ENCODE data around the gene MRPL32. TPM values are rescaled to one million over a fixed set of nuclear protein-coding genes. Genes with fewer than 3 reads are reported as not detected.

The MRPL32 gene
- total RNA-seq, 1 donor from 2014 or later = 52.6 TPM

- H3K9me3 Mint-ChIP-seq = no peaks in the 10 kb centered on the region
- H3K27me3 Mint-ChIP-seq (ENCODE audit: low read depth) = no peaks in the 10 kb centered on the region
- no peak for TF ChIP-seq CTCF (conservative IDR thresholded peaks at IDR 0.05)
These were observed 14.4 kb downstream of the MRPL32 start for GRCh38 chr7:42946627-42946950.

GRCh38 chr7:42947521-42947920 is 15.3 kb downstream of the MRPL32 start:
- Mint-ChIP-seq H3K36me3 (ENCODE audit: low read depth) (no peaks in the 10 kb centered on the region), H3K9me3 (no peaks in the 10 kb centered on the region), H3K27ac (ENCODE audit: unreplicated experiment) (no peak overlapping the region), H3K27me3 (ENCODE audit: low read depth) (no peaks in the 10 kb centered on the region), H3K4me1 (no peaks in the 10 kb centered on the region), H3K4me3 (no peak overlapping the region)
- TF ChIP-seq CTCF (conservative IDR thresholded peaks at IDR 0.05) = no peak
- DNase-seq (ENCODE audit: low read depth, low spot score) = no peak

More at GRCh38 chr7:42946627-42946950, 14.4 kb downstream of the MRPL32 start:
- no peaks in the 10 kb centered on the region for H3K36me3 Mint-ChIP-seq (ENCODE audit: low read depth)
- no peak overlapping the region for H3K27ac Mint-ChIP-seq (ENCODE audit: unreplicated experiment)
- H3K4me1 Mint-ChIP-seq = no peaks in the 10 kb centered on the region
- H3K4me3 Mint-ChIP-seq = no peak overlapping the region
- no peak for DNase-seq (ENCODE audit: low read depth, low spot score)

- peaks cover 4% of the 10 kb centered on the region for H3K9me3 Mint-ChIP-seq
- DNase-seq (ENCODE audit: low read depth, low spot score) = no peak
- no peaks in the 10 kb centered on the region for H3K4me1 Mint-ChIP-seq
- no peaks in the 10 kb centered on the region for H3K27me3 Mint-ChIP-seq (ENCODE audit: low read depth)
- no peaks in the 10 kb centered on the region for H3K36me3 Mint-ChIP-seq (ENCODE audit: low read depth)
- no peak overlapping the region for H3K4me3 Mint-ChIP-seq
- no peak overlapping the region for H3K27ac Mint-ChIP-seq (ENCODE audit: unreplicated experiment)
- no peak for TF ChIP-seq CTCF (conservative IDR thresholded peaks at IDR 0.05)
These were observed 18.2 kb downstream of the MRPL32 start for GRCh38 chr7:42950417-42950816.

- Mint-ChIP-seq H3K4me1 (no peaks in the 10 kb centered on the region), H3K27ac (ENCODE audit: unreplicated experiment) (no peak overlapping the region), H3K36me3 (ENCODE audit: low read depth) (peaks cover 2% of the 10 kb centered on the region), H3K4me3 (no peak overlapping the region), H3K27me3 (ENCODE audit: low read depth) (no peaks in the 10 kb centered on the region), H3K9me3 (peaks cover 7% of the 10 kb centered on the region)
- no peak for DNase-seq (ENCODE audit: low read depth, low spot score)
- TF ChIP-seq CTCF (conservative IDR thresholded peaks at IDR 0.05) = no peak
These were observed 20.2 kb downstream of the MRPL32 start for GRCh38 chr7:42952328-42952727.

GRCh38 chr7:42953994-42954393 is 21.8 kb downstream of the MRPL32 start:
- DNase-seq (ENCODE audit: low read depth, low spot score) = no peak
- H3K9me3 Mint-ChIP-seq = peaks cover 7% of the 10 kb centered on the region
- no peaks in the 10 kb centered on the region for H3K27me3 Mint-ChIP-seq (ENCODE audit: low read depth)
- peaks cover 2% of the 10 kb centered on the region for H3K36me3 Mint-ChIP-seq (ENCODE audit: low read depth)
- no peak overlapping the region for H3K4me3 Mint-ChIP-seq
- TF ChIP-seq CTCF (conservative IDR thresholded peaks at IDR 0.05) = no peak
- H3K27ac Mint-ChIP-seq (ENCODE audit: unreplicated experiment) = no peak overlapping the region
- no peaks in the 10 kb centered on the region for H3K4me1 Mint-ChIP-seq

GRCh38 chr7:42956062-42956461 is 23.9 kb downstream of the MRPL32 start:
- no peaks in the 10 kb centered on the region for H3K4me1 Mint-ChIP-seq
- H3K27ac Mint-ChIP-seq (ENCODE audit: unreplicated experiment) = no peak overlapping the region
- no peaks in the 10 kb centered on the region for H3K27me3 Mint-ChIP-seq (ENCODE audit: low read depth)
- no peak overlapping the region for H3K4me3 Mint-ChIP-seq
- no peak for DNase-seq (ENCODE audit: low read depth, low spot score)
- H3K9me3 Mint-ChIP-seq = peaks cover 9% of the 10 kb centered on the region
- H3K36me3 Mint-ChIP-seq (ENCODE audit: low read depth) = peaks cover 7% of the 10 kb centered on the region
- no peak for TF ChIP-seq CTCF (conservative IDR thresholded peaks at IDR 0.05)
